ENCODE data around the gene CDKN1A. TPM values are rescaled to one million over a fixed set of nuclear protein-coding genes. Genes with fewer than 3 reads are reported as not detected.

Gene CDKN1A
- total and polyA plus RNA-seq, 9 of the 15 experiments (the other 6 are each of a cell fraction or from before 2014, with no cell fraction given): 0.25 to 8.1 (median 5.1) TPM

DNA sequence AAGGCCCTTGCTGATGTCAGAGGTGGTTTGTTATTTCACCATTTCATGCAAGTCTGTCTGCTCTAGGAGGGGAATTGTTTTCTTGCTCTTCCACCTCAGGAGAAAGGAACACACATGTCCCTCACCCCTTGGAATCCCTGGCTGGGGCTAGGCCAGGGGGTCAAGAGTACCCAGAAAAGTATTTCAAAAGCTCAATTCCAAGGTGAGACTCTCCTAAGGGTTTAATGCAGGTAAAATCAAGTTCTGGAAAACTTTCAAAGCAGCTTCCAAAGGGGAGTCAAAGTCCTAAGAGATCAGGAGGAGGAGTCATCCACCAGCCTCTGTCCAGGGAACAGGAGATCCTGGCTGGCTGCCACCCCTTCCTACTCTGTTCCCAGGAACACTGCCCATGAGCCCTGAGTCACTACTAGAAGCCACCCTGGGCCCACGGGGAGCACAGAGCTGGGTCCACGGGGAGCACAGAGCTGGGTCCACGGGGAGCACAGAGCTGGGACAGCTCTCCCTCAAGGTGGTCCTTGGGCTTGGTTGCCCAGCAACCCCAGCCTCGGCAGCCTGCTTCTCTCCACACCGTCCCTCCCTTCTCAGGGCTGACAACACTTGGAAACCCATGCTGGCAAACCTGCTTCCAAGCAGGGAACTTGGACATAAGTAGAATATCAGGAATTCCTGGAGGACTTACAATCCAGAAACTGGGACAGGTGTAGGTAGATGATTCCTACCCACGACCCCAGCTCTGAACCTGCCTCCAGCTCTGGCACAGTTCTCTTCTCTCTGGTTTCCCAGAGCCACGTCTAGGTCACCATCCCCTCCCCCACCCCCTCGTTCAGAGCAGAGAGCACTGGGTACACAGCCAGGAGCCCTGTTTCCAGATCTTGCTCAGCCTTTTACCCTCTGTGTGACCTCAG, 35.3 kb upstream of the CDKN1A start:
- peaks cover 0 to 3% of the 10 kb centered on the region in 2 experiments; a peak in 1 of 5 replicates for H3K4me1 ChIP-seq (replicated peaks in 1 of 2; ENCODE audit: control insufficient read depth in 2 of 2, insufficient read depth in 2 of 2, low read length in 2 of 2)
- no peak overlapping the region for H2AFZ ChIP-seq (ENCODE audit: low read depth, low read length)
- ATAC-seq (no peak), FAIRE-seq (no peak), DNase-seq (ENCODE audit: extremely low read depth in 1 of 4, low spot score in 3 of 4) (no peak)
- no peaks in the 10 kb centered on the region for H3K36me3 ChIP-seq (ENCODE audit: control insufficient read depth, insufficient read depth, low read length)
- H3K4me2 ChIP-seq (ENCODE audit: insufficient read depth, low read length): no peak overlapping the region
- BruUV-seq (replicated peaks): no TSS peak
- H3K79me2 ChIP-seq (ENCODE audit: control insufficient read depth, insufficient read depth, low read length): no peaks in the 10 kb centered on the region
- no peak overlapping the region for H3K27ac ChIP-seq (ENCODE audit: extremely low read depth, low read depth, low read length)
- H3K9ac ChIP-seq (ENCODE audit: insufficient read depth in 1 of 2, low read depth in 2 of 2, low read length in 2 of 2): peak overlapping the region in 1 of 2 experiments; percentile 24; a peak in 1 of 4 replicates
- ChIA-PET CTCF (ENCODE audit: low intra/inter-chr PET ratio) (interaction anchor here (0.7 kb wide), 1 partner anchor 116 kb away, joined by 3 read pairs; no protein-coding TSS in a partner anchor), POLR2A (interaction anchor here (0.5 to 2.1 kb wide), 8 partner anchors 9 to 1435 kb away, joined by 3 to 8 read pairs (median 4); no protein-coding TSS in a partner anchor)
- WGBS (ENCODE audit: insufficient coverage, low coverage, missing lambda C conversion rate): 4% methylated on average over 8 of the region's 8 CpGs
- H3K27me3 ChIP-seq (ENCODE audit: control insufficient read depth in 2 of 2, insufficient read depth in 2 of 2, low read length in 2 of 2): peaks cover 13 to 41% of the 10 kb centered on the region in 2 experiments
- intact Hi-C loops (cut with micrococcal nuclease) (no loop called here), in situ Hi-C loops (cut with MboI) (no loop called here)
- no peaks in the 10 kb centered on the region for H3K9me3 ChIP-seq (replicated peaks; ENCODE audit: control insufficient read depth, insufficient read depth, low read depth, low read length)
- TF ChIP-seq, protein P1, sequence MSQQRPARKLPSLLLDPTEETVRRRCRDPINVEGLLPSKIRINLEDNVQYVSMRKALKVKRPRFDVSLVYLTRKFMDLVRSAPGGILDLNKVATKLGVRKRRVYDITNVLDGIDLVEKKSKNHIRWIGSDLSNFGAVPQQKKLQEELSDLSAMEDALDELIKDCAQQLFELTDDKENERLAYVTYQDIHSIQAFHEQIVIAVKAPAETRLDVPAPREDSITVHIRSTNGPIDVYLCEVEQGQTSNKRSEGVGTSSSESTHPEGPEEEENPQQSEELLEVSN (IDR thresholded peaks at IDR 0.05; ENCODE audit: borderline replicate concordance in 1 of 2, extremely low read depth in 1 of 2, insufficient read depth in 1 of 2, insufficient read length in 1 of 2, low read depth in 1 of 2, low read length in 1 of 2, poor library complexity in 1 of 2, severe bottlenecking in 1 of 2): no peak
- TF ChIP-seq ZNF175 (CRISPR knock-in tag; IDR thresholded peaks at IDR 0.05; ENCODE audit: low read depth) (no peak), ZNF76 (CRISPR knock-in tag; IDR thresholded peaks at IDR 0.05; ENCODE audit: borderline replicate concordance) (no peak), ZNF263 (CRISPR knock-in tag; IDR thresholded peaks at IDR 0.05; ENCODE audit: borderline replicate concordance) (peak; percentile 81), ZBED1 (IDR thresholded peaks at IDR 0.05) (no peak), OTX1 (CRISPR knock-in tag; IDR thresholded peaks at IDR 0.05) (no peak), ZNF140 (CRISPR knock-in tag; IDR thresholded peaks at IDR 0.05) (no peak)
- TF ChIP-seq, protein P2, sequence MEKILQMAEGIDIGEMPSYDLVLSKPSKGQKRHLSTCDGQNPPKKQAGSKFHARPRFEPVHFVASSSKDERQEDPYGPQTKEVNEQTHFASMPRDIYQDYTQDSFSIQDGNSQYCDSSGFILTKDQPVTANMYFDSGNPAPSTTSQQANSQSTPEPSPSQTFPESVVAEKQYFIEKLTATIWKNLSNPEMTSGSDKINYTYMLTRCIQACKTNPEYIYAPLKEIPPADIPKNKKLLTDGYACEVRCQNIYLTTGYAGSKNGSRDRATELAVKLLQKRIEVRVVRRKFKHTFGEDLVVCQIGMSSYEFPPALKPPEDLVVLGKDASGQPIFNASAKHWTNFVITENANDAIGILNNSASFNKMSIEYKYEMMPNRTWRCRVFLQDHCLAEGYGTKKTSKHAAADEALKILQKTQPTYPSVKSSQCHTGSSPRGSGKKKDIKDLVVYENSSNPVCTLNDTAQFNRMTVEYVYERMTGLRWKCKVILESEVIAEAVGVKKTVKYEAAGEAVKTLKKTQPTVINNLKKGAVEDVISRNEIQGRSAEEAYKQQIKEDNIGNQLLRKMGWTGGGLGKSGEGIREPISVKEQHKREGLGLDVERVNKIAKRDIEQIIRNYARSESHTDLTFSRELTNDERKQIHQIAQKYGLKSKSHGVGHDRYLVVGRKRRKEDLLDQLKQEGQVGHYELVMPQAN (IDR thresholded peaks at IDR 0.05; ENCODE audit: borderline replicate concordance): no peak
- TF ChIP-seq, protein P3, sequence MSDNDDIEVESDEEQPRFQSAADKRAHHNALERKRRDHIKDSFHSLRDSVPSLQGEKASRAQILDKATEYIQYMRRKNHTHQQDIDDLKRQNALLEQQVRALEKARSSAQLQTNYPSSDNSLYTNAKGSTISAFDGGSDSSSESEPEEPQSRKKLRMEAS (CRISPR knock-in tag; IDR thresholded peaks at IDR 0.05): peak; percentile 37; the same call in 1 of the 2 replicates
- H3K4me3 ChIP-seq: no peak overlapping the region
- H4K20me1 ChIP-seq (replicated peaks; ENCODE audit: control insufficient read depth, insufficient read depth, low read length): no peaks in the 10 kb centered on the region; the same call in 1 of the 2 replicates
- H3K9me1 ChIP-seq (ENCODE audit: control insufficient read depth, insufficient read depth, low read length): no peaks in the 10 kb centered on the region

Measured in K562 (cell line).